Bronchial epithelial cell (primary cell): Measurements from ENCODE around the gene AFAP1L2. TPM values are rescaled to one million over a fixed set of nuclear protein-coding genes. Genes with fewer than 3 reads are reported as not detected.
A peak's percentile ranks its signal among the peaks of the same experiment; 100 is the strongest.

Source experiments
- DNase-seq: peaks from one replicate; pipeline ENCODE4 v3.0.0-alpha.2; 2010; ENCODE audit warnings: low read depth
- FAIRE-seq: peaks from 2 replicates; lab custom pipeline; 2011; peaks lifted over from hg19 to GRCh38; lab: Jason Lieb, UNC
- H3K27me3 ChIP-seq: 2 replicates; pipeline ENCODE4 v1.5.1; 2011; ENCODE audit warnings: low read length; ENCODE audit not compliant: control insufficient read depth, insufficient read depth
- H3K36me3 ChIP-seq: 2 replicates; pipeline ENCODE4 v1.5.1; 2011; ENCODE audit warnings: low read length; ENCODE audit not compliant: control insufficient read depth, insufficient read depth
- H3K4me3 ChIP-seq: 2 replicates; pipeline ENCODE4 v1.5.1; 2011; ENCODE audit warnings: mild to moderate bottlenecking, low read depth, low read length, control low read depth
- CTCF ChIP-seq: IDR thresholded peaks from 2 replicates; pipeline ENCODE4 v1.5.1; 2011; ENCODE audit warnings: mild to moderate bottlenecking, moderate library complexity, low read length, control low read depth, inconsistent platforms; ENCODE audit not compliant: insufficient read depth, severe bottlenecking
- total RNA-seq: library from RNA; depleted of rRNA; stranded (reverse); fragments of >200 nt; gene quantifications from 2 replicates; pipeline ENCODE4 v1.2.1, GENCODE V29; 2014

The AFAP1L2 gene
- total RNA-seq, 1 donor from 2014 or later = 6.8 TPM

- DNase-seq (no peak), FAIRE-seq (peak; percentile 40)
- Histone ChIP-seq H3K4me3 (no peak overlapping the region), H3K36me3 (no peaks in the 10 kb centered on the region), H3K27me3 (no peaks in the 10 kb centered on the region)
- TF ChIP-seq CTCF = no peak
These were observed 3.0 kb downstream of the AFAP1L2 start for GRCh38 chr10:114401195-114401791.

- FAIRE-seq (no peak), DNase-seq (no peak)
- H3K27me3 ChIP-seq = no peaks in the 10 kb centered on the region
- H3K36me3 ChIP-seq = no peaks in the 10 kb centered on the region
- TF ChIP-seq CTCF = no peak
- H3K4me3 ChIP-seq = no peak overlapping the region
These were observed 4.2 kb downstream of the AFAP1L2 start for GRCh38 chr10:114400091-114400490.

- Histone ChIP-seq H3K4me3 (no peak overlapping the region), H3K27me3 (no peaks in the 10 kb centered on the region), H3K36me3 (no peaks in the 10 kb centered on the region)
- DNase-seq = no peak
- FAIRE-seq = no peak
- TF ChIP-seq CTCF = no peak
These were observed 4.7 kb downstream of the AFAP1L2 start for GRCh38 chr10:114399576-114399975.

GRCh38 chr10:114398587-114399331 is 5.5 kb downstream of the AFAP1L2 start:
- no peaks in the 10 kb centered on the region for H3K36me3 ChIP-seq
- H3K27me3 ChIP-seq = no peaks in the 10 kb centered on the region
- FAIRE-seq = no peak
- DNase-seq = no peak
- TF ChIP-seq CTCF = no peak
- no peak overlapping the region for H3K4me3 ChIP-seq

GRCh38 chr10:114397651-114398145 is 6.6 kb downstream of the AFAP1L2 start:
- FAIRE-seq = peak; percentile 13
- H3K27me3 ChIP-seq = no peaks in the 10 kb centered on the region
- H3K36me3 ChIP-seq = no peaks in the 10 kb centered on the region
- no peak for DNase-seq
- TF ChIP-seq CTCF = no peak
- H3K4me3 ChIP-seq = no peak overlapping the region
